ENCODE results near the gene ZNF335. TPM values are rescaled to one million over a fixed set of nuclear protein-coding genes. Genes with fewer than 3 reads are reported as not detected.
"Not testable (repeated sequence)": the region's sequence is repeated elsewhere in the genome, so short reads cannot be mapped to it uniquely, and the experiment has no call there.

Gene ZNF335
- total and polyA plus RNA-seq, 8 donors = 15.3 to 23.3 (median 16.7) TPM

- intact Hi-C loops (cut with DNase I) = no loop called here
- ATAC-seq (peak; percentile 54), DNase-seq (peak; percentile 38 to 85 (median 74))
- peak; percentile 16 to 17 for TF ChIP-seq CTCF (IDR thresholded peaks at IDR 0.05)
- peak overlapping the region; percentile 100 for H3K27ac ChIP-seq
- H3K4me3 ChIP-seq = peak overlapping the region; percentile 95 to 99
- H3K9me3 ChIP-seq = no peaks in the 10 kb centered on the region
- H3K36me3 ChIP-seq = peaks cover 0 to 17% of the 10 kb centered on the region in 2 donors
- peaks cover 5 to 32% of the 10 kb centered on the region in 2 donors for H3K4me1 ChIP-seq
- no peaks in the 10 kb centered on the region for H3K27me3 ChIP-seq
Measured at GRCh38 chr20:45933266-45934045, 38.5 kb downstream of the ZNF335 start.

GRCh38 chr20:45931680-45932079 is 40.3 kb downstream of the ZNF335 start:
- intact Hi-C loops (cut with DNase I); ATAC-seq; DNase-seq; H3K27me3 ChIP-seq; H3K9me3 ChIP-seq; H3K27ac ChIP-seq; H3K4me3 ChIP-seq; H3K36me3 ChIP-seq: not testable (repeated sequence)
- H3K4me1 ChIP-seq = peaks cover 5 to 25% of the 10 kb centered on the region in 2 donors

GRCh38 chr20:45927071-45927878 is 44.7 kb downstream of the ZNF335 start:
- Histone ChIP-seq H3K9me3 (no peaks in the 10 kb centered on the region), H3K4me3 (no peak overlapping the region), H3K4me1 (peaks cover 5 to 15% of the 10 kb centered on the region in 2 donors), H3K27me3 (no peaks in the 10 kb centered on the region), H3K27ac (no peak overlapping the region), H3K36me3 (no peaks in the 10 kb centered on the region)
- no peak for DNase-seq
- intact Hi-C loops (cut with DNase I) = no loop called here
- no peak for ATAC-seq
- no peak for TF ChIP-seq CTCF (IDR thresholded peaks at IDR 0.05)

GRCh38 chr20:45926731-45927070 is 45.3 kb downstream of the ZNF335 start:
- ATAC-seq (no peak), DNase-seq (no peak)
- Histone ChIP-seq H3K4me1 (peaks cover 5 to 21% of the 10 kb centered on the region in 2 donors), H3K9me3 (no peaks in the 10 kb centered on the region), H3K36me3 (no peaks in the 10 kb centered on the region), H3K27ac (no peak overlapping the region), H3K4me3 (no peak overlapping the region), H3K27me3 (no peaks in the 10 kb centered on the region)
- no peak for TF ChIP-seq CTCF (IDR thresholded peaks at IDR 0.05)
- intact Hi-C loops (cut with DNase I) = no loop called here

GRCh38 chr20:45925821-45926506 is 46.0 kb downstream of the ZNF335 start:
- intact Hi-C loops (cut with DNase I) = no loop called here
- H3K27me3 ChIP-seq = no peaks in the 10 kb centered on the region
- H3K27ac ChIP-seq = no peak overlapping the region
- H3K4me1 ChIP-seq = peaks cover 5 to 25% of the 10 kb centered on the region in 2 donors
- no peaks in the 10 kb centered on the region for H3K9me3 ChIP-seq
- H3K36me3 ChIP-seq = no peaks in the 10 kb centered on the region
- ATAC-seq (no peak), DNase-seq (no peak)
- TF ChIP-seq CTCF (IDR thresholded peaks at IDR 0.05) = no peak
- no peak overlapping the region for H3K4me3 ChIP-seq
